MCF 10A (cell line): ENCODE data around the gene ENO4. TPM values are rescaled to one million over a fixed set of nuclear protein-coding genes. Genes with fewer than 3 reads are reported as not detected.

ENCODE experiments used
- BruUV-seq: library from RNA; stranded (reverse); fragments of 400-500 nt; replicated peaks from 2 replicates; lab custom pipeline; 2021; lab: Mats Ljungman, UMichigan
- CTCF ChIA-PET: fragments of 300-600 bp; sonication (Branson Sonifier 250); formaldehyde crosslinking; extraction: SDS; loops from one replicate; lab custom pipeline; 2021; ENCODE audit warnings: antibody characterized with exemption, inconsistent platforms; lab: Yijun Ruan, JAX
- POLR2A ChIA-PET: fragments of 300-600, 350-650 bp; sonication (Branson Sonifier 250); formaldehyde crosslinking; extraction: SDS; loops from one replicate; lab custom pipeline; 2020; ENCODE audit warnings: antibody characterized with exemption, inconsistent platforms; lab: Yijun Ruan, JAX
- DNase-seq: peaks from one replicate; pipeline ENCODE4 v3.0.0-alpha.2; 2018; ENCODE audit not compliant: unreplicated experiment
- H3K27ac Mint-ChIP-seq: one replicate; pipeline ENCODE4 v1.8.0; 2022; ENCODE audit warnings: mild to moderate bottlenecking, low read depth, mixed read lengths; ENCODE audit not compliant: unreplicated experiment
- H3K27me3 Mint-ChIP-seq: one replicate; pipeline ENCODE4 v1.8.0; 2022; ENCODE audit warnings: mixed read lengths; ENCODE audit not compliant: insufficient read depth, unreplicated experiment
- H3K36me3 Mint-ChIP-seq: one replicate; pipeline ENCODE4 v1.8.0; 2022; ENCODE audit warnings: mild to moderate bottlenecking, moderate library complexity, mixed read lengths; ENCODE audit not compliant: insufficient read depth, unreplicated experiment
- H3K4me1 Mint-ChIP-seq: one replicate; pipeline ENCODE4 v1.8.0; 2022; ENCODE audit warnings: mixed read lengths; ENCODE audit not compliant: insufficient read depth, unreplicated experiment
- H3K4me3 Mint-ChIP-seq: one replicate; pipeline ENCODE4 v1.8.0; 2022; ENCODE audit warnings: mild to moderate bottlenecking, moderate library complexity, mixed read lengths; ENCODE audit not compliant: unreplicated experiment
- H3K9me3 Mint-ChIP-seq: one replicate; pipeline ENCODE4 v1.8.0; 2022; ENCODE audit warnings: mixed read lengths; ENCODE audit not compliant: unreplicated experiment
- intact Hi-C: fragments of 100-400 bp; cut with micrococcal nuclease; formaldehyde crosslinking; loops from 2 replicates; pipeline ENCODE4 v1.14.1; 2022
- total RNA-seq: library from RNA; stranded (reverse); gene quantifications from 2 replicates; pipeline ENCODE4 v1.2.3, GENCODE V29; 2022
- TF ChIP-seq, protein P1 (sequence below): fragments of 200-600 bp; IDR thresholded peaks from one replicate; pipeline ENCODE4 v1.8.0; 2022; ENCODE audit warnings: antibody characterized with exemption, mild to moderate bottlenecking; ENCODE audit not compliant: unreplicated experiment

ENO4 gene
- total RNA-seq, 1 experiment from 2014 or later: not detected

DNA sequence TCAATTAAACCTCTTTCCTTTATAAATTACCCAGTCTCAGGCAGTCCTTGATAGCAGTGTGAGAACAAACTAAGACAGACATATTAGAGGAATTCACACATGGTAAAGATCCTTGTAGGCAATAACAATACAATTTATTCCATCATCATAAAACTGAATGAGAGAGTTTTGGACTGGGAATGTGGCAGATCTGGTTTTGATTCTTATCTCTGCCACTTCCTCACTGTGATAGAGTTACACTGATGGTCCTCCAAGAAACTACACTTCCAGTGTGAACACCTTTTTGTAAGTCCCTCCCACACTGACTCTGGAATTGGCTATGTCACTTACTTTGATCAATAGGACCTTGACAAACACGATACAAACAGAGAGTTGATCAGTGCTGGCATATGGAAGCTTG is 2.9 kb downstream of the ENO4 start:
- POLR2A ChIA-PET: no interaction called here

DNA sequence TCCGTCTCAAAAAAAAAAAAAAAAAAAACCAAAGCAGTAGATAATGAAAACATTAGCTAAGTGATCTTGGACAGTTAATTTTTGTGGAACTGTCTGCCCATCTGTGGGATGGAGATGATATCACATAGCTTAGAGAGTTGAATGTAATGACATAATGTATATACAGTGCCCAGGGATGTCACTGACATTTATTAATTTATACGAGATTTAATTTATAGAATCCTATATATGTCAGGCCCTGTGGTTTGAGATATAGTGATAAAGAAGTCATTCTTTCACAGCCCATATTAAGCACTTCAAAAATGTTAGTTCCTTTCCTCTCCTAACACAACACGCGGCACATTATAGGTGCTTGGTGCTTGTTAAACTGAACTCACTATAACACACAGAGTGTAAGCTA is 4.0 kb downstream of the ENO4 start:
- CTCF ChIA-PET: interaction anchor here (0.6 to 1.8 kb wide), 3 partner anchors 258 to 322 kb away, joined by 3 to 6 read pairs (median 5); no protein-coding TSS in a partner anchor
- H3K36me3 Mint-ChIP-seq: no peaks in the 10 kb centered on the region
- peaks cover 7% of the 10 kb centered on the region for H3K4me1 Mint-ChIP-seq

More for the DNA sequence above, 2.9 kb downstream of the ENO4 start:
- Mint-ChIP-seq H3K36me3 (no peaks in the 10 kb centered on the region), H3K4me3 (no peak overlapping the region), H3K9me3 (no peaks in the 10 kb centered on the region), H3K27ac (no peak overlapping the region), H3K27me3 (no peaks in the 10 kb centered on the region), H3K4me1 (peaks cover 16% of the 10 kb centered on the region)
- no TSS peak for BruUV-seq
- CTCF ChIA-PET: interaction anchor here (0.7 to 1.8 kb wide), 3 partner anchors 13 to 315 kb away, joined by 3 to 6 read pairs (median 3); no protein-coding TSS in a partner anchor
- no peak for DNase-seq
- TF ChIP-seq, protein P1, sequence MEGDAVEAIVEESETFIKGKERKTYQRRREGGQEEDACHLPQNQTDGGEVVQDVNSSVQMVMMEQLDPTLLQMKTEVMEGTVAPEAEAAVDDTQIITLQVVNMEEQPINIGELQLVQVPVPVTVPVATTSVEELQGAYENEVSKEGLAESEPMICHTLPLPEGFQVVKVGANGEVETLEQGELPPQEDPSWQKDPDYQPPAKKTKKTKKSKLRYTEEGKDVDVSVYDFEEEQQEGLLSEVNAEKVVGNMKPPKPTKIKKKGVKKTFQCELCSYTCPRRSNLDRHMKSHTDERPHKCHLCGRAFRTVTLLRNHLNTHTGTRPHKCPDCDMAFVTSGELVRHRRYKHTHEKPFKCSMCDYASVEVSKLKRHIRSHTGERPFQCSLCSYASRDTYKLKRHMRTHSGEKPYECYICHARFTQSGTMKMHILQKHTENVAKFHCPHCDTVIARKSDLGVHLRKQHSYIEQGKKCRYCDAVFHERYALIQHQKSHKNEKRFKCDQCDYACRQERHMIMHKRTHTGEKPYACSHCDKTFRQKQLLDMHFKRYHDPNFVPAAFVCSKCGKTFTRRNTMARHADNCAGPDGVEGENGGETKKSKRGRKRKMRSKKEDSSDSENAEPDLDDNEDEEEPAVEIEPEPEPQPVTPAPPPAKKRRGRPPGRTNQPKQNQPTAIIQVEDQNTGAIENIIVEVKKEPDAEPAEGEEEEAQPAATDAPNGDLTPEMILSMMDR: no peak
- intact Hi-C loops: loop anchor here (5.0 kb wide), 1 partner anchor 35 kb away; no protein-coding TSS in a partner anchor

DNA sequence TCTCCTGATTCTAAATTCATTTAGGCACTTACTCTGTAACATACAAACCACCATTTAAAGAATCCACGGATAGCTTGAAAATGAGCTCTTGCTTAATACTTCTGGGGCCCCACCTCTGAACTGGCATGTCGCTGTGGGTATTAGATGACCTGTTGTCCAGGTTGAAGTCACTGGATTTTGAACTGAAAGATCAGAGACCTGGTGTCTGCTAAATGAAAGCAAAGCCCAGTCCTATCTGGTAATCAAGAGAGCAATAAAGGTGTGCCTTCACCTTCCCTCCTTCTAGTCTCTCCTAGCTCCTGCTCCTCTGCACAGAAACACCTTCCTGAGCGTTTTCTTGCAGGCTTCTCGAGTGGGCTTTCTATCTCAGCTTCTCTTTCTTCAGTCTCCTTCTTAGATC is 4.4 kb downstream of the ENO4 start:
- no peak overlapping the region for H3K27ac Mint-ChIP-seq
- ChIA-PET POLR2A (no interaction called here), CTCF (interaction anchor here (1.0 to 1.8 kb wide), 2 partner anchors 314 to 321 kb away, joined by 5 to 6 read pairs; no protein-coding TSS in a partner anchor)
- TF ChIP-seq, protein P1: no peak
- no peak overlapping the region for H3K4me3 Mint-ChIP-seq
- DNase-seq: no peak
- peaks cover 8% of the 10 kb centered on the region for H3K9me3 Mint-ChIP-seq
- no peaks in the 10 kb centered on the region for H3K27me3 Mint-ChIP-seq
- intact Hi-C loops: loop anchor here (5.0 kb wide), 1 partner anchor 34 kb away; no protein-coding TSS in a partner anchor
- H3K4me1 Mint-ChIP-seq: peaks cover 3% of the 10 kb centered on the region
- no peaks in the 10 kb centered on the region for H3K36me3 Mint-ChIP-seq
- BruUV-seq: no TSS peak

More for the DNA sequence above, 4.0 kb downstream of the ENO4 start:
- Mint-ChIP-seq H3K9me3 (peaks cover 7% of the 10 kb centered on the region), H3K27me3 (no peaks in the 10 kb centered on the region), H3K4me3 (no peak overlapping the region), H3K27ac (no peak overlapping the region)
- no peak for DNase-seq
- BruUV-seq: no TSS peak
- intact Hi-C loops: loop anchor here (5.0 kb wide), 1 partner anchor 34 kb away; no protein-coding TSS in a partner anchor
- POLR2A ChIA-PET: no interaction called here
- TF ChIP-seq, protein P1: no peak

DNA sequence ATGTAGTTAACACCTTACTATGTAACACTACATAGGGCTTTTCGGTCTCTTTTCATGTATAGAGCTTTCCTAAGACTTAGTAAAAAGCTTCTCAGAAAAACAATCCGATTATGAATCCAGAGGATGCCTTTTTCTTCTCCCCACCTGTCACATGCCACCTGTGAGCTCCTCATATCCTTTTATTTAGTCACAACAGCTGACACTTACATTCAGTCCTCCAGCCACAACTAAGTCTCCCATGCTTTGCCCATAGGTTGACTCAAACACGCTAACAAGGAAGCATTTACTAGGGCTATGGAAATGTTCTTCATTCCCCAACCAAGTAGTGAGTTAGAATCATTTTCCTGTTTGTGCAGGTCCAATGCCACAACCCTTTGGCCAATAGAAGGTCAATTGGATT is 7.9 kb downstream of the ENO4 start:
- Mint-ChIP-seq H3K9me3 (peaks cover 8% of the 10 kb centered on the region), H3K27me3 (no peaks in the 10 kb centered on the region), H3K4me1 (no peaks in the 10 kb centered on the region), H3K36me3 (no peaks in the 10 kb centered on the region), H3K27ac (no peak overlapping the region), H3K4me3 (no peak overlapping the region)
- ChIA-PET POLR2A (no interaction called here), CTCF (interaction anchor here (0.6 to 1.2 kb wide), 3 partner anchors 310 to 387 kb away, joined by 3 to 4 read pairs (median 4); no protein-coding TSS in a partner anchor)
- intact Hi-C loops: no loop called here
- DNase-seq: no peak
- BruUV-seq: no TSS peak
- TF ChIP-seq, protein P1: no peak
